Measurements from ENCODE around the gene RAB9A. TPM values are rescaled to one million over a fixed set of nuclear protein-coding genes. Genes with fewer than 3 reads are reported as not detected.
"Not testable (repeated sequence)": the region's sequence is repeated elsewhere in the genome, so short reads cannot be mapped to it uniquely, and the experiment has no call there.

RAB9A gene
- 24.8 and 25.8 TPM in 2 replicates for total RNA-seq (2021)
- percentile 82 among the genes with signal in this experiment for Bru-seq, nascent RNA
- BruChase-seq, experiment 1, labeled RNA remaining after a 2-hour chase = percentile 80 among the genes with signal in this experiment
- BruChase-seq, experiment 2, labeled RNA remaining after a 6-hour chase = percentile 68 among the genes with signal in this experiment
- long read RNA-seq, transcript RAB9A-202 (3 exons, 2,039 nt) = major isoform, 10 of 27 reads
- long read RNA-seq, transcript RAB9A-203 (2 exons, 737 nt) = minor isoform, 7 of 27 reads
- long read RNA-seq, partial matches to known transcripts = 0 of 27 reads
- long read RNA-seq, other reads (novel, unspliced or antisense) = 7 of 27 reads

GRCh38 chrX:13688958-13689740 is at the start of gene RAB9A:
RAB9A (plus strand) TSS chrX:13689128; CDS start chrX:13708747, 19,619 bp downstream.
- peak; percentile 89 for DNase-seq (ENCODE audit: low spot score)
- TF ChIP-seq CTCF (conservative IDR thresholded peaks at IDR 0.05; ENCODE audit: low read depth, low read length) = no peak
- TF ChIP-seq EZH2 (IDR thresholded peaks at IDR 0.05; ENCODE audit: borderline replicate concordance, low read depth, low read length, poor library complexity, severe bottlenecking) = no peak
- no TSS peak for BruUV-seq (replicated peaks)
- Histone ChIP-seq H3K4me1 (ENCODE audit: insufficient read depth, low read length, poor library complexity, severe bottlenecking) (peaks cover 25% of the 10 kb centered on the region), H3K27ac (ENCODE audit: low read depth, low read length, poor library complexity, severe bottlenecking) (peak within 1 kb of the TSS; percentile 87), H3K36me3 (ENCODE audit: insufficient read depth, low read length, poor library complexity, severe bottlenecking) (no peaks in the 10 kb centered on the region), H3K4me3 (ENCODE audit: low read depth, low read length, poor library complexity, severe bottlenecking) (peak within 1 kb of the TSS; percentile 82), H3K9me3 (ENCODE audit: low read depth, low read length, poor library complexity, severe bottlenecking) (no peaks in the 10 kb centered on the region), H3K27me3 (replicated peaks; ENCODE audit: insufficient read depth, low read depth, low read length, poor library complexity) (peaks cover 5% of the 10 kb centered on the region)
- intact Hi-C loops (cut with micrococcal nuclease; ENCODE audit: unreplicated experiment) = no loop called here
- ChIA-PET POLR2A (ENCODE audit: low non-redundant PET) (interaction anchor here (0.6 kb wide), 1 partner anchor 891 kb away, joined by 4 read pairs; no protein-coding TSS in a partner anchor), CTCF (no interaction called here)

GRCh38 chrX:13641684-13642083 is 47.2 kb upstream of the RAB9A start:
- H3K4me3 ChIP-seq (ENCODE audit: low read depth, low read length, poor library complexity, severe bottlenecking); DNase-seq (ENCODE audit: low spot score); POLR2A ChIA-PET (ENCODE audit: low non-redundant PET); H3K27me3 ChIP-seq (replicated peaks; ENCODE audit: insufficient read depth, low read depth, low read length, poor library complexity); H3K9me3 ChIP-seq (ENCODE audit: low read depth, low read length, poor library complexity, severe bottlenecking); H3K27ac ChIP-seq (ENCODE audit: low read depth, low read length, poor library complexity, severe bottlenecking); CTCF ChIA-PET; H3K4me1 ChIP-seq (ENCODE audit: insufficient read depth, low read length, poor library complexity, severe bottlenecking); BruUV-seq (replicated peaks); H3K36me3 ChIP-seq (ENCODE audit: insufficient read depth, low read length, poor library complexity, severe bottlenecking): not testable (repeated sequence)
- intact Hi-C loops (cut with micrococcal nuclease; ENCODE audit: unreplicated experiment) = loop anchor here (10.0 kb wide), 1 partner anchor 667 kb away; the partner anchor contains the start of gene TMSB4X

GRCh38 chrX:13645464-13646153 is 43.3 kb upstream of the RAB9A start:
- no peak for DNase-seq (ENCODE audit: low spot score)
- no TSS peak for BruUV-seq (replicated peaks)
- no peaks in the 10 kb centered on the region for H3K27me3 ChIP-seq (replicated peaks; ENCODE audit: insufficient read depth, low read depth, low read length, poor library complexity)
- CTCF ChIA-PET = interaction anchor here (0.6 to 2.9 kb wide), 8 partner anchors 11 to 699 kb away, joined by 3 to 38 read pairs (median 6); no protein-coding TSS in a partner anchor
- peaks cover 4% of the 10 kb centered on the region for H3K4me1 ChIP-seq (ENCODE audit: insufficient read depth, low read length, poor library complexity, severe bottlenecking)
- H3K9me3 ChIP-seq (ENCODE audit: low read depth, low read length, poor library complexity, severe bottlenecking) = no peaks in the 10 kb centered on the region
- intact Hi-C loops (cut with micrococcal nuclease; ENCODE audit: unreplicated experiment) = loop anchor here (1.0 to 10.0 kb wide), 3 partner anchors 131 to 671 kb away; partner anchors contain the start of gene TMSB4X
- POLR2A ChIA-PET (ENCODE audit: low non-redundant PET) = interaction anchor here (0.7 kb wide), 1 partner anchor 139 kb away, joined by 4 read pairs; no protein-coding TSS in a partner anchor
- H3K36me3 ChIP-seq (ENCODE audit: insufficient read depth, low read length, poor library complexity, severe bottlenecking) = no peaks in the 10 kb centered on the region
- H3K27ac ChIP-seq (ENCODE audit: low read depth, low read length, poor library complexity, severe bottlenecking) = no peak overlapping the region
- H3K4me3 ChIP-seq (ENCODE audit: low read depth, low read length, poor library complexity, severe bottlenecking) = no peak overlapping the region
- no peak for TF ChIP-seq CTCF (conservative IDR thresholded peaks at IDR 0.05; ENCODE audit: low read depth, low read length)
- TF ChIP-seq EZH2 (IDR thresholded peaks at IDR 0.05; ENCODE audit: borderline replicate concordance, low read depth, low read length, poor library complexity, severe bottlenecking) = no peak
